ENCODE measurements around the gene UCKL1.
A peak's percentile ranks its signal among the peaks of the same experiment; 100 is the strongest.

Gene UCKL1

DNA sequence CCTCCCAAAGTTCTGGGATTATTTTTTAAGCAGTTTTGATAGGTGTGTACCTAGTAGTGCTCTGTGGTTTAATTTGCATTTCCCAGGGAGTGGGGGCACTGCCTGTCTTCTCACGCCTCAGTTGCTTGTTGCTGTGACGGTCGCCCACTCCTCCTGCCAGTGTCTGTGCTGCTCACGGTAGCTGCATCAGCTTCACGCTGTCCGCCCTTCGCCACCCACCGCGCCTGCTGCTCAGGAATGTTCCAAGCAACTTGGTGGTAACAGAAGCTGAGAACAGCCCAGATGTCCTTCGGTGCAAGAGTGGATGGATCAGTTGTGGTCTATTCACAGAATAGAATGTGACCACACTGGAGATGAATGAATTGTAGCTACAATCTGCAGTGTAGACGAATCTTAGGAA lies 38.4 kb downstream of the UCKL1 start:
- DNase-seq, result no peak

GRCh38 chr20:63916371-63916939 lies 39.8 kb downstream of the UCKL1 start:
- DNase-seq, result peak; percentile 5

- DNase-seq, result no peak
Observed at GRCh38 chr20:63915471-63915870, 40.7 kb downstream of the UCKL1 start.

DNA sequence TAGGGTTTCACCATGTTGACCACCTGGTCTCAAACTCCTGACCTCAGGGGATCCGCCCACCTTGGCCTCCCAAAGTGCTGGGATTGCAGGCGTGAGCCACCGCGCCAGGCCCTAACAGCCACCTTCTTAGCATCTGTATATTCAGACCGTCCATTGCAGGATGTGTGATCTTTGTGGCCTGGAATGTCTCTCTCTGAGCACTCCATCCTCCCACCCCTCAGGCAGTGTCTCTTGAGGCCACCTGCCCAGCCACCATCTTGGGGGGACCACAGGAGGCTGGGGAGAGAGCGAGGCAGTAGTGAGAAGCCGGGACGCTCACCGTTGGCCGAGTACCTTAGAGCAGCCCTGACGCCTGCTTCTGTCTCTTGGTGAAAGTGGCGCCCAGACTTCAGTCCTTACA lies 42.4 kb downstream of the UCKL1 start:
- no peak for DNase-seq

DNA sequence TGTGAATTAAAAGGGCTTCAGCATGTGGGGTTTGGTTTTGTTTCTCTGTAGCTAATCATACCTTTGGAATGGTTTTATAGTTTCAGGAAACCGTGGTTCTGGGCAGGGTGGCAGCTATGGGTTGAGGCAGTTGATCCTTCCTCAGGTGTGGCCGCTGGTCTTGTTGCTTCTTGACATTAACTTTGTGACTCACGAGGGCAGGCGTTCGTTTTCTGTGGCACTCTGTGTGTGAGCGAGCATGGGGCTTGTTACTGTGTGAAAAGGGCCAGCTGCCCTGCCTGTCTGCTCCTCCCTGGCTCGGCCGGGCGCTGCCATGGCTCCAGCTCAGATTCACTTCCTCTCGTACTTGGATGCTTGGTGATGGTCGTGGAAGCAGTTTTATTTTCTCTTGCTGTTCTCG lies 45.0 kb downstream of the UCKL1 start:
- peak; percentile 85 for DNase-seq

- DNase-seq, result peak; percentile 29
Observed at GRCh38 chr20:63908008-63908682, 48.1 kb downstream of the UCKL1 start.

DNA sequence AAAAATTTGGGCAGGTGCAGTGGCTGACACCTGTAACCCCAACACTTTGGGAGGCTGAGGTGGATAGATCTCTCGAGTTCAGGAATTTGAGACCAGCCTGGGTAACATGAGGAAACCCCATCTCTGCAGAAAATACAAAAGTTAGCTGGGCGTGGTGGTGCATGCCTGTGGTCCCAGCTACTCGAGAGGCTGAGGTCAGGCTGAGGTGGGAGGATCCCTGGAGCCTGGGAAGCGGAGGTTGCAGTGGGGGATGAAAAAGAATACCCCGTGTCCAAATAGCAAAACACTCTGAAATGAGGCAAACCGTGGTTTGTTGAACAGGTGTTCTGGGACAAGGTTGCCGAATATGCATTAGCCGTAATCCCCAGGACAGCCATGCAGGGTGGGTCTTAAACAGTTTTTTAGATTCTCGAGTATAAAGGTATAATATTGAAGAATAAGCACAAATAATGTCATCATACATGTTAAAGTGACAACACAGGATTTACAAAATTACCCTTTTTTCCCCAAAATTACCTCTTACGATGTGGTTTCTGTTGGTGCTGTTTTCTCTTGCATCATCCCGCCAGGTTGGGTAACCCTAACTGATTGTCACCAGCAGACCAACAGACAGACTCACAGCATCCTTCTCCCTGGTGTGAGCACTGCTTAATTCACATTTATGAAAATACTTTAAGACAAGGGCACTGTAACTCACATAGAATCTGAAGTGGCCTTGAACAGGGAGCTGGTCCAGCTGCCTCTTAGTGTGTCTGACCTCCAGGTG lies 52.2 kb downstream of the UCKL1 start:
- peak; percentile 79 for DNase-seq

DNA sequence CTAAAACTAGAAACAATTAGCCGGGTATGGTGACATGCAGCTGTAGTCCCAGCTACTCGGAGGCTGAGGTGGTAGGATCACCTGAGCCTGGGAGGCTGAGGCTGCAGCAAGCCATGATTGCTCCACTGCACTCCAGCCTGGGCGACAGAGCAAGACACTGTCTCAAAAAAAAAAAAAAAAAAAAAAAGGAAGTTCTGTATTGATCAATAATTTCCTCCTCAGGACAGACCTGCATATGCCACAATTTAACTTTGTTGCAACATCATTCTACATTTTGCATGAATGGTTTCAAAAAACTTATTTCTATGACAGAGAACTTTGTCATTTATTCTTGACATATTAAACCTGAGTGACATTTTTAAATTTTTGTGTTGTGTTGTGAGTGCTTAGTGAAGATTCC lies 55.8 kb downstream of the UCKL1 start:
- peak; percentile 81 for DNase-seq

GRCh38 chr20:63898882-63899558 lies 57.2 kb downstream of the UCKL1 start:
- DNase-seq, result peak; percentile 90

- no peak for DNase-seq
Observed at GRCh38 chr20:63897978-63898561, 58.1 kb downstream of the UCKL1 start.

- peak; percentile 95 for DNase-seq
Observed at GRCh38 chr20:63896264-63897105, 59.7 kb downstream of the UCKL1 start.

GRCh38 chr20:63895952-63896263 lies 60.3 kb downstream of the UCKL1 start:
- DNase-seq, result no peak

DNA sequence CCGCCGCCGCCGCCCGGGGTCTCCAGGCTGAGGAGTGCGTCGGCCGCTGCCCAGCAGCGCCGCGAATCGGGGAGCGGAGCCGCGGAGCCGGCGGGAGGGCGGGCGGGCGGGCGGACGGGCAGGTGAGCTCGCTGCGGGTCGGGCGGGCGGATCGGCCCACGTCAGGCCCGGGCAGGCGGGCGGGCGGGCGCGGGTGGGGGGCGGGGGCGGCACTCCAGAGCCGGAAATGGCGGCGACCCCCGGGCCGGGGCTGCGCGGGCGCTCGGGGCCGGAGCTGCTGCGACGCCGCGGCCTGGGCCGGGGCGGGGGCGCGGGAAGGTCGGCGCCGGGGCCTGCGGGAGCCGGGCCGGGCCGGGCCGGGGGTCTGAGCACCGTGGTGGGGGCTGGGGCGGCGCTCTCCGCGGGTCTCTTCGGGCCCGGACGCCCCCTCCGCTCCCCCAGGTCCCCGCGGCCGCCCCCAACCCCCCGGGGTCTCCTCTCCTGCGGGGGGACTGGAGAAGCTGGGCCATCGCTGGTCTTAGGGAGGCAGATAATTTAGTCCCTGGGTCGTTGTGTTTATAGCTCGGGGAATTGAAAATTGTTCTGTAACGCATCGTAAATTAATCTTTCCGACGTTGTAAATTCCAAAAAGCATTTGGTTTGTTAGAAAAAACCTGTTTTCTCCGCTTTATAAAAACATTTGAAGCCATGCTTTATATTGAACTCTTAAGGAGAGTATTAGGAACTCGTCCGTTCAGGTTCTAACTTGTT lies 60.8 kb downstream of the UCKL1 start:
- DNase-seq, result no peak

DNA sequence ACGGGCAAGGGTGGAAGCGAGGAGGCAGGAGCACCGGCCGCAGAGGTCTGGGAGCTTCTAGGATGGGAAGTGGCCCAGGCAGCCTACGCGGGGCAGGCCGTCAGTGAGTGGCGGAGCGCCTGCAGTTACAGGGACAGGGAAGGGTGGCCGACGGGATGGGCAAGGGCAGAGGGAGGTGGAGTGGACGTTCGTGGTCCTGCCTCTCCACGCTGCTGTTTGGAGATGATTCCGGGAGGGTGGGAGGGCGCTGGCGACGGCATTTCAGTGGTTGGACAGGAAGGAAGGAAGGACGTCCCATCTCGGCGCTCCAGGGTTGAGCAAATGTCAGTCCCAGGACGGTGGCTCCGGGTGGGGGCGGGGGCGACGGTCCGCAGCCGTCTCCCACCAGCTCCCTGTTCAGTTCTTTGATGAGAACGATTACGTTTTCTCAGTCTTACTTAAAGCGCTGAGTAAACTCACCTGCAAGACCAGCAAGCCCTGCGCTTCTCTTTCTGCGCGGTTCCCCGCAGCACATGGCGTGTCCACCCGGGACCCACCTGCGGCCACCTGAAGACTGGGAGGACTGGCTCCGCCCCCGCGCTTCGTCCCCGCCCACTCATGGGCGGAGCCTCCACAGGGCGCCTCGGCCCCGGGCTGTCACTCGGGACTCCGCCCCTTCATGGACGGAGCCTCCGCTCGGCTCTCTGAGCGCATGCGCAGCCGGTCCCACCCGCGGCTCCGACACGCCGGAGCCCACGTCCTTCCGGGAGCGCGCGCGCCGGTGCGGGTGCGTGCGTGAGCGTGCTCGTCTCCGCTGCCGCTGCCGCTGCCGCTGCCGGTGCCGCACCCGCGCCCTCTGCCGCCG lies 61.6 kb downstream of the UCKL1 start, which contains the start of gene DNAJC5:
TSS of gene DNAJC5 (plus strand) at position 769 of the 844 bp plus-strand sequence. CDS start 33,220 bp downstream, outside the sequence.
- DNase-seq, result peak; percentile 90

GRCh38 chr20:63893999-63894357 lies 62.2 kb downstream of the UCKL1 start:
- DNase-seq, result no peak

- DNase-seq, result no peak
Observed at GRCh38 chr20:63892402-63892801, 63.8 kb downstream of the UCKL1 start.

DNA sequence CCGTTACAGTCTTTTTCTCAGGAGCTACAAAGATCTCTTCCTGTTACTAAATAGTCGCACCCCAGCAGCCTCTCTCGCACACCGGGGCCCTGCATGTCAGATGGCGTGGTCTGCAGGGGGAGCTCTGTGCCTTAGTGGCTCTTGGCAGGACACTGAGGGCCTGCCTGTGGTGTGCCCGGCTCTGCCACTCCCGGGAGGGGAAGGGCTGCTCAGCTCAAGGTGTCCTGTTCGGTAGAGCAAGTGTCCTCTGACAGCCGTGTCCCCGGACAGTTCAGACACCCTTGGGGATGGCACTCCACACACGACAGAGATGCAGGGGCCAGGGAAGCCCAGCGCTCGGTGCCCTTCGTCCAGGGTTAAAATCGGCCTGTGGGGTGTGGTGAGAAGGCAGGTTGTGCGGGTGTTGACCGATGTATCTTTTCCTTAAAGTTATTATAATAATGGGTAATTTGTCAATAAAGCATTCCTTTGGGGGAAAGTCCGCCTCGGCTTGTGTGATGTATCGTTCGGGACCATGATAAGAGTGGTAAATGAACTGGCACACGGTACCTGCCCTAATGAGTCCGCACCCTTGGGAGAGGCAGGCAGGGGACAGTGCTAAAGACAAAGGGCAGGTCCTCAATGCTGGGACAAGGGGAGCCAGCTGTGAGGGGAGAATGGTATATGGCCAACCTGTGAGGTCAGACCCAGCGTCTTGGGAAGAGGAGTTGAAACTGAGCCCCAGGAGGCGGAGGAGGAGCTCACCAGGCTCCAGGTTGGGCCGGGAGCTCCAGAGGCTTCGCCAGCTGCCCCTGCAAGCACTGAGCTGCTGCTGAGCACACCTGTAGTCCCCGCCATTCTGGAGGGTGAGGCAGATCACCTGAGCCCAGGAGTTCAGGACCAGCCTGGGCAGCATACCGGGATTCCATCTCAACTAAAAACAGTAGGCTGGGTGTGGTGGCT lies 64.9 kb downstream of the UCKL1 start:
- no peak for DNase-seq

DNA sequence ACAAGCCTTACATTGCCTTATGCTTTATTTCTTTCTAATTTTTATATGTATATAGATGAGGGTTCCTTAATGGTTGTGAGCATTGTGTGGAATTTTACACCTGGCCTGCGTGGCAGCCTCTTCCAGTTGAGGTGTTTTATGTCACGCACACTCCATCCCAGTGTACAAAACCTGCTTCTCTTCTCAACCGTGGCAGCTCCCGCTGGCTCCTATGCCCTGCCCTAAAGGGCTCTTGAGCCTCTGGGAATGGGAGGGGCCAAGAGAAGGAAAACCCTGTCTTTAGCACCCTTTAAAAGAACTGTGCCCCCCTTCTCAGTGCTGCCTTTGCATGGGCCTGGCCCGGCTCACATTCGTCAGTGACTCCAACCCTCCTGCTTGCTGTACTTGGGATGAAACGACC lies 65.6 kb downstream of the UCKL1 start:
- no peak for DNase-seq

DNA sequence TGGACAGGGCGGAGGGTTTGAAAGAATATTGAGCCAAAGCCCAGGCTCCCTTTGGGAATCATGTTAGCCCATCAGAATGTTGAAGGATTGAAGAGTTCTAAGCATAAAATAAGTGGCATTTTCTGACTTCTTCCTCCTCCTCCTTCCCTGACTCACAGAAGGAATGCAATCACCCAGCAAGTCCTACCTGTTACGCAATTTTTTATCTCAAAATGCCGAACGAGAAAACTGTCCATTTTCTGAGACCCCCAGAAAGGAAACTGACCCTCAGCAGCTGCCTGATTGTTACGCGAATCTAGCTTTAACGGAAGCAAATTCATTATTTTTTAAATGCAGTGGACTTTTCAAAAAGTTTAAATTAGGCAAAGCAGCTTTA lies 66.0 kb downstream of the UCKL1 start:
- no peak for DNase-seq
